Activated CD8-positive, alpha-beta memory T cell treated with anti-CD3 and anti-CD28 coated beads for 48 hours (primary cell): ENCODE results near the gene GMDS.

Experiments used
- DNase-seq, 3 experiments: peaks; one replicate each; pipeline ENCODE4 v3.0.0-alpha.2; 2020; ENCODE audit warnings: low read depth in 2 of 3, low spot score in 2 of 3

Gene GMDS

DNA sequence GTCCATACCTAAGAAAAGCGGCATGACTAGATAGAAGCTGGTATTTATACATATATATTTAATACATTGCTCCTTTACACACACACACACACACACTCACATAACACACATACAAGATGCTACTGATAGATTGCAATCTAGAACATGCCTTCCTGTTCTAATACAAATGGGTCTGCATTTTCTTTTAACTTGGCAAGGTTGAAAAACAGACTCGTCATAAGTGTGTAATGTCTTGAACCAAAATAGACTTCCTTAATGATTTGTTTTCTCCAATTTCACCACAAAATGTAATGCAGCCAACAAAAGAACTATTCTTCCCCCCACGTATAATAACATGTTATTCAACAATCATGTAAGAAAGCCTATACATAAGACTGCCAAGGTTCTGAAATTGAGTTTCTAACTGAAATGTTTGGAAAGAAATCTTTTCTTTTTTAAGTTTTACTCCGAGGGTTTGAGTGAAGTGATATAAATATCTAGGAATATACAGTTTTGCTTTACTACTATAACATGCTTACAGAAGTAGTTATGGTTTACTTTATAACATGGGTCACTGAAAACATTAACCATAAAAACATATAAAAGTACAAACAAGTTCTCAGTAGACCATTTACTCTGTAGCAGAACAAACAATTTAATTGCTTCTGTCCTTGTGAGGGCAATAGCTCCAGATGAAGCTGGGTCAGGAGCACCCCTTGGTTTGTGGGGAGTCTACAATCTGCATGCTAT, 428.2 kb downstream of the GMDS start:
- no peak for DNase-seq

DNA sequence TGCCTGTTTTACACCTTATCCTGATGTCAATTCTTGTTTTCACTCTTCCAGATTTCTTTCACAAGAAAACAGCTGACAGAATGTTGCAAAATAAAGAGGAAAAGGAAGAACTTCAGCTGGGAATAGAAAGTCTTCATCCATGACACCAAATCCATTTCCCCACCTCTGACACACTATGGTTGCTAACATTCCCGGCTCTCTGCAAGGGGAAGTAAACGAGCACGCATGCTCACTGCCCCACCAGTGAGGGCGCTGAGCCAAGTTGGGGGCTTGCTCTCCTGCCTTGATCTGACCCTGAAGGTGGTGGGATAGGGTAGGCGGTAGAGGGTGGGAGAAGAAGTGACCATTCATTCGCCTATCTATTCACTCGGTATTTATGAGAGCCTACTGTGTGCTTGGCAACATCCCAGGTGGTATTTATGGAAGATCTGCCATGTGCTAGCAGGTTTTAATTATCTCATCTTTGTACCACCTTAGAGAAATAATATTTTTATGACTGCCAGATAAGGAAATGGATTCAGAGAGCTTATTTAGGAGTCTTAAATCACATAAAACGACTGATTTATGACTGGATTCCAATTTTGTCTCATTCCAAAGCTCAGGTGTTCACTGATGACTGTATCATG, 429.5 kb downstream of the GMDS start:
- DNase-seq = no peak

DNA sequence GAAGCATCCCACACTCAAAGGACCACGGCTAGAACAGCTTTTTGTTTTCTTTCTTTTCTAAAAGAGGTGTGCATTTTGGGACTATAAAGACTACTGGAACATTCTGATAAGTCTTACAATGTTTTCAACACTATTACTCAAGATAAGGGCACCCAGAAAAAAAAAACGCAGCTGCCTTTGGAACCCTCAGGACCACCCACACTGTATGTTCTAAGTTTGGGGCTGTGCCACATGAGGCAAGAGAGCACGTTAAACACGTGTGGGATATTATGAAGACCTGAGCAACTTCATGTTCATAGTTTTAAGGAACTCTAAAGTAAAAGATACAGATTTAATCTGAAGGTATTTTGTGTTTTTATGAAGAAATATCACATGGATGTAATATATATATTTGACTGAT, 431.1 kb downstream of the GMDS start:
- no peak for DNase-seq

DNA sequence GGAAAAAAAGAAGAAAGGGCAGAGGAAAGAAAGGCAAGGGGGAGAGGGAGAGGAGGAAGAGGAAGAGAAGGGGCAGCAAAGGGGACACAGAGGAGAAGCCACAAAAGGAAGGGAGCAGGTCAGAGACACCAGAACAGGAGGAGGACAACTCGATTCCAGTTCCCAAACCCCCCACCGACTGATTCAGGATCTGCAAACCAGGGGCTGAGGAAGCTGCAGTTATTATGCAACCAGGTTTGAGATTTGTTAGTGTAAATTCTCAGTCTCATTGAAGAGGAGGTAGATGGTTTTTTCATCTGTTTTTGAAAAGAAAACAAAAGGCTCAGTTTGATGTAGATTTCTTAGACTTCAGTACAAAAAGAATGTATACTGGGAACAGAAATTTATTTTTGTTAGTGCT, 432.9 kb downstream of the GMDS start:
- no peak for DNase-seq

DNA sequence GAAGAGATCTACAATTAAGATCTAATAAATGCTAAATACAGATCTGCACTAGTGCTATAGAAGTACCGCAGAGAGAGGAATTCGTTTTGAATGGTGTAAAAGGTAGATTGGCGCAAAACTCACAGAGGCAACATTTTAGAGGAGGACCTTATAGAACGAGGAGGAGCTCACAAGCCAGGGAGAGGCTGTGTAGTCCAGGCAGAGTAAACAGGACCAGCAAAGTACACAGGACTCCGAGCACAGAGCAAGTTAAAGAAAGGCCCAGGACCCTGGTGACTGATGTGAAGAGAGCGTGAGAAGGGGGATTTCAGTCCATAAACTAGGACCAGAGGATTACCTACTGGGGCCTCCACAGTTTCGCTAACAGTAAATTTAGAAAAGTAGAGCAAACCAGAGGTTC, 433.4 kb downstream of the GMDS start:
- no peak for DNase-seq

DNA sequence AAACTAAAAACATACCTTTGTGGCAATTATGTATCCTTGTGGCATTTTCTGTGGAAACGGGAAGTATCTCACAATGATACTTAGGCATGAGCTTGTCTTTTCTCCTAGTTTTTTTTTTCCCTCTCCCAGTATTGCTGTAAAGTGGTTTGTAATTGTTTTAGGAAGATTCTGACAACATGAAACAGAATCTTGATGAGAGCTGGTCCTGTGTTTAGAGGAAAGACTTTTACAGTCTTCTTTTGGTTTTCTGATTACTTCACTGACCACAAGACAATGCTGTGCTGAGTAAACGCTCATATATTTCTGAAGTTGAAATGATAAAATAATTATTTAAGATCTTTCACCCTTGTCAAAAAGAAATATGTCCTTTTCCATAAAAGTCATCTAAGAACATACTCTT, 434.5 kb downstream of the GMDS start:
- no peak for DNase-seq

DNA sequence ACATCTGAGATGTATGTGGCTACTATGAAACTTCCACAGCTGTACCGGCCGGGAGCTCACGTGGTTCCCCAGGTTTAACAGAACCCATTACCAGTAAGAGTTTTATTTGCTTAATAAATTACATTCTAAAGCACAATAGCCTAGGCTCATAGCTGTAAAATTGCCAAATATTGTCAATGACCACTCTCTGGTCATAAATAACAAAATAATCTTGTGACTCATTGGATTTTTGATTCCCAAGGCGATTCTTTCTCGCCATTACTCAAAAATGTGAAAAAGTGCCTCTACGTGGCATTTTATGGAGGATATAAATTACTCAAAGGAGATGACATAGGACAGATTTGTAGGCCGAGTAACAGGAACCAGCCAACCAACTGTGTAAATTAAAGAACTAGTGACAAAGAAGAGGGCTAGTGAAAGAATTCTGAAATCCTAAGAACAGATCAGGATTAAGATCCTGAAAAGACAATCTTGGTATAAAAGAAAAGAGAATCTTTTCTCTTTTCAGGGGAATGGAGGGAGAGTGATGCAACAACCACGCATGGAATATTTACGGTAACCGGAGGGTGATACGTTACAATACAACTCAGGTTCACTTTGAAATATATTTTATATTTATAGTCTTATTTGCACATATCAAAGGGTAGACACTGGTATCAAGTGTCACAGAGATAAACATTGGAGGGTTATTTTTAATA, 436.0 kb downstream of the GMDS start:
- DNase-seq = no peak

DNA sequence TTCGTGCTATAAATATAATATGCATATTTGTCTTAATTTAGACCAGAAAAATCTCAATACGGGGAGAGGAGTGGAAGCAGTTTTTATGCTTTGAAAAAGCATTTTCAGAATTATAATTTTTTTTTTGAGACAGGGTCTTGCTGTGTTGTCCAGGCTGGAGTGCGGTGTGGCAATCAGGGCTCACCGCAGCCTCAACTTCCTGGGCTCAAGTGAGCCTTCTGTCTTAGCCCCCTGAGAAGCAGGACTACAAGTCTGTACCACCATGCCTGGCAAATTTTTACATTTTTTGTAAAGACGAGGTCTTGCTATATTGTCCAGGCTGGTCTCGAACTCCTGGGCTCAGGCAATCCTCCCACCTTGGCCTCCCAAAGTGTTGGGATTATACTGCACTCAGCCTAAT, 438.5 kb downstream of the GMDS start:
- DNase-seq = no peak

DNA sequence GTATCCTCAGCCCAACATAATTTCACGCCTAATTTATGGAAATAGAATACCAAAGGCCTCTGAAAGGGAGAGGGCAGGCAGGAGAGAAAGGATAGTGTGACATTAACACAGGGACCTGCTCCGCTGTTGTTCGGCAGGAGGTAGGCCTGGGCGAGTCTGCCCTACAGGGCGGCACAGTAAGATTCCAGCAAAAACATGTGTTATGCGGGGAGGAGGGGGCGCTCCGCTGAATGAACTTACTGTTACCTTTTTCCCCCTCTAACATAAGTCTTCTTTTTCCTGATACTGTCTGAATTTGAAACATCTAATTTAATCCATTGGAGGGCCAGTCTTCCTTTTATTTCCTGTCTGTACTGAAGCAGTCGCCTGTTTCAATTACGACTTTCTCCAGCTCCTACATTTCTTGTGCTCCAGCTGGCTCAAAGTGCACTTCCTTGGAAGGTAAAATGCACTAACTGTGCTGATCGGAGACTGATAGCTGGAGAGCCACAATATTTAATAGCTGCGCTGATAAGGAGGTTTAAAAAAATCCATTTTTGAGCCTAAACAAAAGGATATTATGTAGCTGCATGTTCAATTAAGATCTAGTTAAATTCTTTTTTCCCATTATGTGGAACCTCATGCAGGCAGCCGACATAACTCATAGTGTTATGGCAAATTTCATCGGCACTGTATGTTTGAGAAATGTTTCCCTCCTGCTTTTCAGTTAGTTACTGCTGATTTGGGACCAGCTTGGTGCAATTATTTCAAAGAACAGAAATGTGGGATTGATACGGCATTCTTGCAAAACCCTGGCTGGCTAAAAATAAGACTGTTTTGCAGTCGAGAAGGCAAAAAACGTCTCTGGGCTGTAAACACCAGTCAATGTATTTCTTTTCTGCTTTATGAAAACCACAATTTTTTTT, 442.7 kb downstream of the GMDS start:
- DNase-seq = no peak

DNA sequence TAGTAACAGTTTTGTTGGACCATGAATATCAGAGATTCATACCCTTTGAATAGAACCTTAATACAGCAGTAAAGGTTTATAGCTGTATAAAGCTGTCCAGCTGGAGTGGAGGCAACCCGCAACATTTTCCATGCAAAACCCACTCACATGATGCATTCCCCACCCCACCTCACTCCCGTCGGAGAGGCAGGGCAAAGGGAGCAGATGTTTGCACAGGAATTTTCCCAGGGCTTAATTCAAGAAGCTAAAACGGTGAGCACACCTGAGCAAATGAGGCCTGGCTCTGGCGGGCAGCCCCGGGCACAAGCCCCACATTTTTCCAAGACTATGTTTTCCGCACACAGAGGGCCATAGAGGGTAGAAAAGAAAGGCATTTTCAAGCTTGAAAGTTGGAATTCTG, 444.0 kb downstream of the GMDS start:
- no peak for DNase-seq

DNA sequence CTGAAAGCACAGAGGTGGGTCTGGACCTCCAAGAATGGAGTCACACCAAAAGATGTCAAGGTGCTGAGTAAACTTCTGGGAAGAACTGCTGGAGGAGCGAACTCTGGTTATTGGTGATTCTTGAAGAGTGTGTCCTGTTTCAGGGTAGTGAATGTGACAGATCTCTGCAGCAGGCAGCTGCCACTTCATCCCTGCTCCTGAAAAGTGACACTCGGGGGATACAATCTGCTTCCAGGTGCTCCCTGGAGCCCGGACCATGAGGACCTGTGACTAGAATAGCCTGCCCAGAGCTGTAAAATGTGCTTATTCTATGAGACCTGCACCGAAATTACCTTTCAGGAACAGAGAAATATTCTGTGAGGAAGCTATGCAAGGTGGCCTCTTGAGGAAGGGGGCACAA, 444.6 kb downstream of the GMDS start:
- DNase-seq = no peak

DNA sequence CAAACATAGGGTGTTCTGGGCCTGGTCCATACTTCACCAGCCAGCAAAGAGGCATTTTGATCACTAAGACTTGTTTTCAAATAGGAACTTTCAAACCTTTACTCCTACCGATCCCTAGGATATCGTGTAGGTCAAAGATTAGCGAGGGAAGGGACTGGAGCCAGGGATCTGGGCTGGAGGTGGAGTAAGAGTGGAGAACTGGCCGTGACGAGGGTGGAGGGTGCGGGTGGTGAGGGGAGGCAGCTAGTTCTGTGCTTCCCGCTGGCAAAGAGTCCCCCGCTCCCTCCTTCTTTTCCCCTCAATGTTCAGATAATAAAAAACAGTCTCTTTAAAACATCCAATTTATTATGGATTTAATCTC, 446.5 kb downstream of the GMDS start:
- DNase-seq = no peak

DNA sequence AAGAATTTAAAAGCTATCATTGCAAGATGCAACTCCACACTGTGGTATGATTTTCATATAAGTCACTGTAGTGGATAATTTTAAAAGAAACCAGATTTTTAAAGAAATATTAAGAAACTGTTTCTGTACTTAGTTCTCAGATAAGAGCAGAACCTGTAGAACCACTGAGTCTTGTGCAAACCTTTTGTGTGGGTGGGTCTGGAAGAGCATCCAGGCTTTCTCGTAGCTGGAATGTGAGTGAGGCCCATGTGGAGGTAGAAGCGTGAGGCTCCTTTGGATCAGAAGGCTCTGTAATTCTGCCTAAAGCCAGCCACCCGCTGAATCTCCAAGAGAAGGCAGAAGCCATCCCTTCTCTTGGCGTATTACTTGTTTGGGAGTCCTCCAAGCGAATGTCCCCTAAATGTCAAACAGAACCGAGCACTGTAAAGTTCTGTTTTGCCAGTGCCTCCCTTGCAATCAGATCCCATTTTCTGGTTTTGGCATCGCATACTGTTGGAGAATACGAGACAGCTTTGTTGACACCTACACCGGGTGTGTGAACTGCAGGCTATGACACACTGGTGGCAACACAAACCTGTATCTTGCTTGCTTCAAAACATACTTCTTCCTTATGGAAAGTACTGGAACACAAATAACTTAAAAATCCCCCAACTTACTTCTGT, 447.0 kb downstream of the GMDS start:
- no peak for DNase-seq

DNA sequence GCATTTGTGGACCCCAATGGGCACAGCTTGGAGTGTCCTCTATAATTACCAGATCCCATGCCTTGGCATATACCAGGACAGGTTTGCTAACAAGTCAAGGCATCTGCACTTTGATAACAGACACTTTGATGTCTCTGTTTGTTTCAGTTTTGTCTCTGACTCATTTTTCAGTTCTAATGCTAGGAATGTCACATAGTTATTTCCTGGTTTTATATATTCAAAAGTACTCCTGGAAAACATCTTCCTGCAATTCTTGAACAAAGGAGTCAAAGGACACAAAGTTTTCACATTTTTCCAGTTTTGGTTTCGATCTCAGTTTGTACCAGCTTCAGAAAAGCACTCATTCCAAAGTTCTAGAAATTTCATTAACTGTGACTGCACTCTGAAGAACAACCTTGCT, 447.6 kb downstream of the GMDS start:
- no peak for DNase-seq

DNA sequence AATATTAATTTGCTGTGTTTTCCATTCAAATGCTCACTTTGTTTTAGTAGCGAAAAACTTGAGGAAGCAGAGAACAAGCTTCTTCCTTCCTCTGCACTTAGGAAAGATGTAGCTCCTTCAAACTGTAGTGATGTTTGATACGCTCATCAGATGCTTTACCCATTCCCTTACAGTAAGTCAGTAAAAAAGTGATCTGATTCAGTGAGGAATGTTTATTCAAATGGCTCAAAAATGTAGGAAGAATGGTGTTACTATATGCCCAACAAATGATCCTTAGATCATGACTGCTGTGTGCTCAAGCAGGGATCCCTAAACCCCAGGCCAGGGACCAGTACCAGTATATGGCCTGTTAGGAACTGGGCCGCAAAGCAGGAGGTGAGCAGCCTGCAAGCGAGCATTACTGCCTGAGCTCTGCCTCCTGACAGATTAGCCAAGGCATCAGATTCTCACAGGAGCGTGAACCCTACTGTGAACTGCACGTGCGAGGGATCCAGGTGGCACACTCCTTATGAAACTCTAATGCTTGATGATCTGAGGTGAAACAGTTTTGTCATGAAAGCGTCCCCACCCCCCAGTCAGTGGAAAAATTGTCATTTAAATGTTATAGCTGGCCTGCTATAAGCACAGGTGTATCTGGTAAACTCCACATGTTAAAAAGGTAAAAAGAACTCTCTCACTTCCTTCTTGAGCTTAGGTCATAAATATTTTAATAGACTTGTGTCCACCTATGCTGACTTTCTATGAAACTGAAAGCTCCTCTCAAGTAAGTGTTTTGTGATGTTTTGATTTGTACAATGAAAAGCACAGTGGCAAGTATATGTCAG, 448.5 kb downstream of the GMDS start:
- no peak for DNase-seq

DNA sequence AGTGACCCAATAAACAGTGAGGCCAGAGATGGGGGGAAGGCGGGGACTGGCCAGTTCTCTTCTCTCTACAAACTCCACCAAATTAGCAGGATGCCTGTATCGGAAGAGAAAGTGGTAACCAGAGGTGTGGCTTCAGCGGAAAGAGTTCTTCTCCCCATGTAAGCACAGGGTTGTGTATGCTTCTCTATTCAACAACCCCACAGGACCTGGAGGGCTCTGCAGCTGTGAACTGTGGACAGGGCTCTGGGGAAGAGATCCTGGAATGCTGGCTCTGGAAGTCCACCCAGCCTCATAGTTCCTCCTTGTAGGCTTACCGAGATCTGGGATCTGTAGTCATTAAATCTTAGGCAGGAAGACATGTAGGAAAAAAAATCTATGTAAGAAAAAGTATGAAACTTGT, 449.5 kb downstream of the GMDS start:
- DNase-seq = no peak

DNA sequence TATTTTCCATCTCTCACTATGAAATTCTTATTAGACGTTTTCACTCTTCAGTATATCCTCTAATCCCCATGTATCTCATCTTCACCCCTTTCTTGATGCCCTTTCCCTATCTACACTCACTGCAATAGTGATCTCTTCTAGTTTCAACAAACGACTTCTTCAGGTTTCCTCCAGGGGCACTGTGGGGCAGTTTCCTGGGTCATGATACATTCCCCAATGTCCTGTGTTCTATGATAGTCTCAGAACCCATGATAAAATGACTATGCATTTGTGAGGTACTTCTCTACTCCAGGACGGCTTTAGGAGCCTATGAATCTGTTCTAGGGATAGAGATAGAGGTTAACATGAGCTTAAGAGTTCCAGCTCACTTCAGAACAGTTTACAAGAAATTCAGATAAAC, 452.4 kb downstream of the GMDS start:
- DNase-seq = no peak

DNA sequence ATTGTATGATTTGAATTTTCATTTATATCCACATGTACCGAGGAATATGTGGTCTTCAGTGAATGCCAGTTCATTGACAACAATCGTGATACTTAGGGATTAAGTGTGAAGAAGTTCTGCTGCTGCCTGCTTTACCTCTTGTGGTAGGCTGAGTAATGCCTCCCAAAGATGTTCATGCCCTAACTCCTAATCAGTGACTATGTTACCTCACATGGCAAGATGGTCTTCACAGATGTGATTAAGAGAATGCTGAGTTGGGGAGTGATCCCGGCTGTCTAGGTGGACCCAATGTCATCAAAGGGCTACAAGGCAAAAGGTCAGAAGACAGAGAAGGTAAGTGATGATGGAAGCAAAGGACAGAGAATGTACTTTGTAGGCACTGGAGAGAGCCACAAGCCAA, 454.7 kb downstream of the GMDS start:
- DNase-seq = no peak

DNA sequence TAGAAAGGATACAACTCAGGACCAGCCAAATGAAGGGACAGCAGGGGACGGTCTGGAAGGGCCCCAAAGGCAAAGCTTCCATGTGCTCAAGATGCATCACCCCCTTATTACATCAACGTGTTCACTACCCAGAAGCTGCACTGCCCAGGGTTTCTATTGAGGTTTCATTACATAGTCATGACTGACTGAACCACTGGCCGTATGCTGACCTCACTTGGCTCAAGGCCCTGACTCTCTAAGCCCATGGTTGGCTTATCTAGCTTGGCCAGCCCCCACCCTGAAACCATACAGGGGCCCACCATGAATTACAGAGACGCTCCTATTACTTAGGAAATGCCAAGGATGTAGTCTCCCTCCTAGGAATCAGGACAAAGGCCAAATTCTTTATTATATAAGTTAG, 456.3 kb downstream of the GMDS start:
- DNase-seq = no peak

DNA sequence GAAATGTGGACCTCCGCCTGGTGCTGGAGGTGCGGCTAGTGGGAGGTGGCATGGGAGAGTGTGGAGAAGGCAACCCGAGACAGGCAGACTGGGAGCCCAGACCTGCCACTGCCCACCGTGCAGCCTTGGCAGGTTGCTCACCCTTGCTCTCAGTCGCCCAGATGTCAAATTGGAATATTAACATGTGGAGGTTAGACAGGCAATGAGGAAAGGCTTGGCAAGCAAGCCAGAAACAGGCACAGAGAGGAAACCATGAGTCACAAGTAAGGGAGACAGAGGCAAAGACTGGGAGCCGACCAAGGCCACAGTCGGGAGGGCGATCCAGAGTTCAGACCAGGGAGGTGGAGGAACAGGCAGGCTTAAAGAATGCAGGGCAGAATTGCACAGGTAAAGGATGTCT, 457.5 kb downstream of the GMDS start:
- DNase-seq = no peak
